Stimulated activated CD8-positive, alpha-beta memory T cell treated with anti-CD3 and anti-CD28 coated beads, Interleukin-2, amount 100 ng/mL, for 48 hours (primary cell): ENCODE data around the gene ORC5.
"Not testable (repeated sequence)": the region's sequence is repeated elsewhere in the genome, so short reads cannot be mapped to it uniquely, and the experiment has no call there.

Source experiments
- DNase-seq, 2 donors: peaks; one replicate each; pipeline ENCODE4 v3.0.0-alpha.2; 2020; ENCODE audit warnings: low read depth in 2 of 2

The ORC5 gene

DNA sequence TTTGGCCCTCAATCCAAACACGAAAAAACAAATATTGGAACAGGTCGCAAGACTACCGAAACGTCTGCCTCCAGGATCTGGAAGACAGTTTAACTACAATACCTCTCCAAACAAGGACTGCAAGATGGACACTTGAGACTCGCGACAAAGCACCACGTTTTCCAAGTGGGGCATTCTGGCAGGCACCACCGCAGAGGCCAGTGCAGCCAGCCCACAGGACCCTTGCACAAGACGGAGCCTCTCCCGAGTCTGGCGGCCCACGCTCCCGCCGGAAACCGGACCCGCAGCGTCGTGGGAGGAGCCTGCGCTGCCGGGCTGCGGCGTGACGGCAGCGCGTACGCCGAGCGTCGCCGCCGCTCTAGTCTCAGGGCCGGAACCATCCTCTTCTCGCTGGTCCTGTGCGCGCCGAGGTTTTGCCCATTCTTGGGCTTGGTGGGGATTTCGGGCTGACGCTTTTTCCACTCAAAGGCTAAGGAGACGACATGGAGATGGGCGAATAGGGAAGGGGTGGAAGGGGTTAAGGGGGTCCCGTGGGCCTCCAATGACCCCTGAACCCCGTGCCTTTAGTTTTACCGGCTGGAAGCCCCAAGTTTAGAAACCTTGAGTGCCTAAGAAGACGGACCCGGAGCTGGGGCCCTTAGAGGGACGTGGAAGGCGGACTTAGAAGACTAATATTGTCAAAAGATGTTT lies at the start of gene ORC5:
ORC5 (minus strand) TSS at position 283 of the 690 bp plus-strand sequence; CDS start at position 174, 109 bp downstream.
- peak; percentile 68 to 71 for DNase-seq

- no peak for DNase-seq
Measured at GRCh38 chr7:104255616-104256015, 47.8 kb upstream of the ORC5 start.

GRCh38 chr7:104255194-104255593 lies 47.4 kb upstream of the ORC5 start:
- DNase-seq: no peak

GRCh38 chr7:104254696-104255095 lies 46.9 kb upstream of the ORC5 start:
- no peak for DNase-seq

GRCh38 chr7:104252409-104253134 lies 44.8 kb upstream of the ORC5 start:
- DNase-seq: no peak

DNA sequence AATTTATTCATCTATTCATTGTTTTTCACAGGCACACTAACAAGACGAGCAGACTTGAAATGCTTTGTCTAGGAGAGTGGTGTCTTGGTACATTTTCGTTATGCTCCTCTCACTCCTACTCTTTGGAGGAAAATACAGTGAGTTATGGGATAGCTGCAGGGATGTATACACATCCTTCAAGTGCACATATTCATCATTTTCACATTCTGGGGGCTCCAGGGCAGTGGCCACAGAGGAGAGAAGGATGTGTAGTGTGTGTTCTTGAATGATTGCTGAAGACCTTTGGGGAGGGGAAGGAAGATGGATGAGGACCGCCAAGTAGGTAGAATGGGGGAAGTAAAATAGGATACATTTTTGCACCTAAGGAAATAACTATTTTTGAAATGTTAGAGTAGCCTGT lies 34.8 kb upstream of the ORC5 start:
- no peak for DNase-seq

DNA sequence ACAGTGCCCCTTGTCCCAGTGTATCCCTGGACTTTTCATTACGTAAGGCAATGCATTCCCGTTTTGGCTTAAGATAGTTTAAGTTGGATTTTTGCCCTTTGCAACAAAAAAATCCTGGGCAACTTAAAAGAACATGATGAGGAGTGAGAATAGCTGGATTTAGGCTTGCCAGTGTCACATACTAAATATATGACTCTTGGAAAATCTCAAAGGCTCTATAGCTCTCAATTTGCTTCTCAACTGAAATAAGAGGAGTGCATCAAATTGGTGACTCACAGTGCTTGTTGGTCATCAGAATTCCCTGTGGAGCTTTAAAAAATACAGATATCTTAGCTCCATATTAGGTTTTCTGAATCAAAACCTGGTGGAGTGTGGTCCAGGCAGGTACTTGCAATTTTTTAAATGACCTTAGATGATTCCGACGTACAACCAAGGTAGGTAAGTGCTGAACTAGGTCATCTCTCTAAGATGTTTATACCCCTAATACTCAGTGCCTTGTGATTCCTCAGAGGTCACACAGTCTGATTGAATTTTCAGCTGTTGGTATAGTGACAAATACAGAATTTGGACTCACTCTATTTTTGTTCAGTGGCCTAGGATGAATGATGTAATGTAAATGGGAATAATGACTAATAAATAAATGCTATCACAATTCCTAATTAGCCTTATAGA lies 33.9 kb upstream of the ORC5 start:
- no peak for DNase-seq

DNA sequence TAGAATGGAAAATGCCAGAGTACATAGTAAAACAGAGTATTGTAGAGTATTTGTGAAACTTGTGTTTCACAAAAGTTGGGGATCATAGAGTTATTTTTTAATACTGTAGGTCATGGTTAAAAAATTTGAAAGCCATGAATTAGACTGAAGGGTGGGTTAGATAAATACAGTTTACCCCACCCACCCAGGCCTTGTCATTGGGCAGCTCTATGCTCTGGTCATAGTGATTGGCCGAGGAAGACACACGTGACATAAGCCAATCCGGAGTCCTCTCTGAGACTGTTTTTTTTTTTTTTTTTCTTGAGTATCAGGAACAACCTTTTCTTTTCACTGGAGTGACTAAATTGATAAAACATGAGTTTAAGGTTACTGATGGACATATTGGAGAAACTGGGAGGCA lies 33.3 kb upstream of the ORC5 start:
- no peak for DNase-seq

DNA sequence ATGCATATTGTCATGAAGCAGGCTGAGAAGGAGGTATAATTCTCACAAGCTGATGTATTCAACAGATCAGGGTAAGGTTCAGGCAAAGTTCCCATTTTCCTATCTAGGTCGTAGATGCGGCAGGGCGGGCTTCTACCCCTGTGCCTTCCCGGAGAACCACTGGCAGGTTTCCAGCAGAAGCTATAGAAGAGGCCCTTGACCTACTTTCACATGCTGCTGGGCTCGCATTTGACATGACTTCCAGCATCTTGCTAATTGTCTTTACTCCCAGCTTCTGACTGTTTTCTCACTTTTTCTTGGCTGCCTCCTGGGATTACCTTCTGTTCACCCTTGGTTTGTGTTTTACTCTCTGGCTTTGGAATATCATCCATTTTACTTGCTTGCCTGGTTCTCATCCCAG lies 32.6 kb upstream of the ORC5 start:
- no peak for DNase-seq

DNA sequence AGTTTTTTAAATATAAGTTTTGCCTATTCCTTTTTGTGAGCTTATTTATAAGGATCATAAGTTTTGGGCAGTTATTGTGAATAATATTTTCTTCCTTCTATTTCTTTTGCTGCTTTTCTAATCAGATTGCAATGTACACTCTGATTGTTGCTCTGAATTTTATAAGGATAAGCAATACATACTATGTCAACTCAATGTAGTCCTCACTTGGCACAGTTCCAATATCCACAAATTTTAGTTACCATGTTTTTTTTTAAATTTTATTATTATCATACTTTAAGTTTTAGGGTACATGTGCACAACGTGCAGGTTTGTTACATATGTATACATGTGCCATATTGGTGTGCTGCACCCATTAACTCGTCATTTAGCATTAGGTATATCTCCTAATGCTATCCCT lies 27.2 kb upstream of the ORC5 start:
- not testable (repeated sequence) for DNase-seq

GRCh38 chr7:104231054-104232046 lies 23.5 kb upstream of the ORC5 start:
- no peak for DNase-seq

DNA sequence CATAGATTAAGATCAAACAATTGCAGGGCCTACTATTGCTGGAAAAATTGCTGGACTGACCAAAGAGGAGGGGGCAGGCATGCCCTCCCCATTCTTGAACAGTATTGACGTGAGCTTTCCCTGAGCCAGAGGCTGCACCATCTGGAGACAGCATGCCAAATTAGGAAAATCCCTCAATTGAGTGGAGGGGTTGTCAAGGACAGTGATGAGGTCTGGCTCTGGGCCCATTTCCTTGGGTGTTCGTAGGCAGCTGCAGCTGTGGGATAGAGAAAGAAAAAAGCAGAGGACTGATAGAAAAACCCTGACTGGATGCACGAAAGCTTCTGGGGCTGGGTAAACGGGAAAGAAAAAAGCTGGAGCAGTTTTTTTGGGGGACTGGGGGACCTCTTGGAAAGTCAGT lies 22.8 kb upstream of the ORC5 start:
- no peak for DNase-seq

DNA sequence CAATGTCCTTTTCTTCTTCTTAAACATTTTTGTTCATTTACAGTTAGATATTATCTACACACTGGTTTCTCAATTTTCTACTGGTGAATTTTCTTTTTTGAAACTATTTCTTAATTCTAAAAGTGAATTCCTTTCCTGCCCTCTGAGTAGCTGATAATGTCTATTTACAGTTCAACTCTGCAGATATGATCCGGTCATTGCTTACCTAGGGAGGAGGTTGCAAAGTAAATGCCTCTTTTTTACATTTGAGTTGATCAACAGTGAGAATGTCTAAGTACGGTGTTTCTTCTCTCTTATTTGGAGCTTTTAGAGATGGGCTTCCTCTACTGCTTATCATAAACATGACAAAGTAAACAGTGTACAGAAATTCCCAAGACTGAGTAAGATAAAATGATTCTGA lies 20.6 kb upstream of the ORC5 start:
- DNase-seq: no peak

GRCh38 chr7:104225451-104225850 lies 17.6 kb upstream of the ORC5 start:
- no peak for DNase-seq

DNA sequence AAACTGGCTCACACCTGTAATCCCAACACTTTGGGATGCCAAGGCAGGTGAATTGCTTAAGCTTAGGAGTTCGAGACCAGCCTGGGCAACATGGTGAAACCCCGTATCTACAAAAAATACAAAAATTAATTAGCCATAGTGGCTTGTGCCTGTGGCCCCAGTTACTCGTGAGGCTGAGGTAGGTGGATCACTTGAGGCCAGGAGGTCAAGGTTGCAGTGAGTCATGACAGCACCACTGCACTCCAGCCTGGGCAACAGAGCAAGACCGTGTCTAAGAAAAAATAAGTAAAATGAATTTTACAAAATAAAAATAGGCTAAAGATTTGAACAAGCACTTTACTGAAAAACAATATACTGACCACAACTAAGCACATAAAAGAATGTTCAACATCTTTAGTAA lies 9.8 kb upstream of the ORC5 start:
- no peak for DNase-seq

DNA sequence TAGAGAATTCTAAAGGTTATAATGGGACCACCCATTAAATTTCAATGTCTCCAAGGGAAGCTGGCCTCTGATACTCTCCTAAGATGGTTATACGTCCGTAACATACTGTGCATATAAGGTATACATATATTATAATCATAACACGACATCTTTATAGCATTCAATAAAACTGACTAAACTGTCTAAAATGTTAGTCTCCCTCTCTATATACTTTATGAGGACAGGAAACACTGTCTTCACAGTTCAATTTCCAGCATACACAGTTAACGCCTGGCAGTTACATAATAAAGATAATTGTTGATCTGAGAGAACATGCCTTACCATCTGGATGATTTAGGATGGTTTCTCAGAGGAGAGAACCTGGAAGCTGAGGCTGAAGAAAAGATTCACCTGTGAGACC lies 1.2 kb upstream of the ORC5 start:
- DNase-seq: no peak

GRCh38 chr7:104208421-104208780 lies 588 bp upstream of the ORC5 start:
- no peak for DNase-seq

GRCh38 chr7:104207348-104207730 lies 474 bp downstream of the ORC5 start:
- DNase-seq: no peak

- no peak for DNase-seq
Measured at GRCh38 chr7:104206841-104207240, 972 bp downstream of the ORC5 start.

GRCh38 chr7:104198673-104199278 lies 9.0 kb downstream of the ORC5 start:
- no peak for DNase-seq

DNA sequence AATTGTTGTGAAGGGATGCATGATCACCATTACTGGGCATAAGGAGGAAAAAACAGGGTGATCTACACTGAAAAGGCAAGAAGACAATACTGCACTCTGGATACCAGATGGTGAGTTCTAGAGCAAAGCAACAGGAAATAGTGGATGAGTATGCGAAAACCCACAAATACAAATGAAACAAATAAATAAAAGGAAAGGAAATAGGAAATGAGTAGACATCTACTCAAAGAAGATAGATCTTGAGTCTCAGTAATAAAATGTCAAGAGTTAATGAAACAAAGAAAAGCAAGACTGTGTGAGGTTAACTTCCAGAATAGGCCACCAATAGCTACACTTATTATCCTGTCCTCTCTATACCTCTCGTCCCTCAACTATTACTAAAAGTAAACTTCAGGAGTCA lies 11.7 kb downstream of the ORC5 start:
- DNase-seq: no peak
